ENCODE data around the gene HLA-B. TPM values are rescaled to one million over a fixed set of nuclear protein-coding genes. Genes with fewer than 3 reads are reported as not detected.
"Not testable (repeated sequence)": the region's sequence is repeated elsewhere in the genome, so short reads cannot be mapped to it uniquely, and the experiment has no call there.

HLA-B gene
- total RNA-seq: 1,000 to 10,000 TPM; 2,691 to 2,699 TPM

GRCh38 chr6:31356946-31357466 lies at the start of gene HLA-B:
Gene HLA-B (minus strand): TSS chr6:31357179. CDS start chr6:31357158, 21 bp downstream.
- ChIA-PET POLR2A (interaction anchor here (0.8 kb wide), 2 partner anchors 84 to 159 kb away, joined by 3 read pairs; no protein-coding TSS in a partner anchor), CTCF (interaction anchor here (0.7 kb wide), 1 partner anchor 10 kb away, joined by 4 read pairs; no protein-coding TSS in a partner anchor)

DNA sequence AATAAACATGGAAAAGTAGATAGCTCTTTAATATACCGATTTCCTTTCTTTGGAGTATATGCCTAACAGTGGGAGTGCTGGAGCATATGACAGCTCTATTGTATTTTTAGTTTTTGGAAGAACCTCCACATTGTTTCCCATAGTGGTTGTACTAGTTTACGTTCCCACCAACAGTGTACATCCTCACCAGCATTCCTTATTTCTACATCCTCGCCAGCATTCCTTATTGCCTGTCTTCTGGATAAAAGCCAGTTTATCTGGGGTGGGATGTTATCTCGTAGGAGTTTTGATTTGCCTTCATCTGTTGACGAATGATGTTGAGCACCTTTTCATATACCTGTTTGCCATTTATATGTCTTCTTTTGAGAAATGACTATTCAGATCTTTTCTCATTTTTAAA lies 49.0 kb upstream of the HLA-B start:
- ChIA-PET POLR2A (no interaction called here), CTCF (interaction anchor here (1.0 kb wide), 1 partner anchor 39 kb away, joined by 5 read pairs; no protein-coding TSS in a partner anchor)

GRCh38 chr6:31404061-31404364 lies 47.0 kb upstream of the HLA-B start:
- CTCF ChIA-PET, POLR2A ChIA-PET: not testable (repeated sequence)

GRCh38 chr6:31403283-31404060 lies 46.5 kb upstream of the HLA-B start, which contains the start of gene MICA:
Gene MICA (plus strand): TSS chr6:31403595. CDS start chr6:31403633, 38 bp downstream.
- POLR2A ChIA-PET: no interaction called here
- CTCF ChIA-PET: interaction anchor here (2.0 kb wide), 1 partner anchor 91 kb away, joined by 6 read pairs; no protein-coding TSS in a partner anchor

DNA sequence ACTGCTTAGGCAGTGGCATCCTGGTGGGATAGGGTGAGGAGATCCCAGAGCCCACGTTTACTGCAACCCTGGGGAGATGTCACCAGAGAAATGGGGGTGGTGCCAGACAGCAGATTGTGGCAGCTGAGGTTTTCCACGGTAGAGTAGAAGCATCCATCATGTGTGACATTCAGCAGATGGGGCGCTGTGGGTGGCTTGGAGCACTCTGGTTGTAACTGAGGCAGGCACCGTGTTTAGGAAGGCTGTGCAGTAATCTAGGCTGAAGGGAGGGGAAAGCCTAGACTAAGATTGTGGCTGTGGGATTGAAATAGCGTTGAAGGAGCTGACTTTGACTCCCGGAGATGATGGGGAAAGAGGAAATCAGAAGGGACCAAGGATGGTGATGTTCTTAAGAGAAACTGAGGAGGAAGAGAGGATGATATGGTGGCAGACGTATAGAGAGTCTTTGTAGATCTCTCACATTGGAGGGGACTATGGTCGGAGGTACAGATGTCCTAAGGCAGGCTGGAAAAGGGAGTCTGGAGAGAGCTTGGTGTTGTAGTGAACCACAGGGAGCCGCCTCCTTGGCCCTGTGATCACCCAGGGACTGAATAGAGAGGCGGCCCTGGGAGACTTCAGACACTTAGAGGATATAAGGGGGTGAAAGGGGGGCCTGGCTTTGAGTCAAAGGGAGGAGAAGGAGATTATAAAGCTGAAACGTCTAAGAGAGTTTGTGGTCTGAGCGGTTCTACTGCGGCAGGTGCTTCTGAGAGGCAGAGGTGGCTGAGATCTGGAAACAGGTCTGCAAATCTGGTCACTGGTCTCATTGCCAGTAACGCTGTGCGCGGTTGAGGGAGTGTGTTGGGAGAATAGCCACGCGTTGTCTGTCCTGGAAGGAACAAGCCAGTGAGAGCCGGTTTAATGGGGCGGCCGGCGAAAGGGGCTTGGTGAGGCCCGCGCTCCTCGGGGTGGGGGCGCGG lies 45.6 kb upstream of the HLA-B start:
- CTCF ChIA-PET: interaction anchor here (0.6 to 2.0 kb wide), 3 partner anchors 92 to 193 kb away, joined by 3 to 6 read pairs (median 3); partner anchors contain the start of gene MICB
- POLR2A ChIA-PET: no interaction called here

DNA sequence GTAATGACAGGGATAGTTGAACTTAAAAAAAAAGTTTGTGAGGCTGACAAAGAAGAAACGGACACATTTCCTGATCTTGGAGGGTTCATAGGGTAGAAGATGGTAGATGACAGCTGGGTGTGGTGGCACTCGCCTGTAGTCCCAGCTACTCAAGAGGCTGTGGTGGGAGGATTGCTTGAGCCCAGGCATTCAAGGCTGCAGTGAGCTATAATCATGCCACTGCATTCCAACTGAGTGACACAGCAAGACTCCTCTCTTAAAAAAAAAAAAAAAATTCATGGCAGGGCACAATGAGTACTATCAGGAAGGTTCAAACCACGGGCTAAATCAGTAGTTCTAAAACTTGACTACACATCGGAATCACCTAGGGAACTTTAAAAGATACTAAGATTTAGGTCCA lies 44.4 kb upstream of the HLA-B start:
- POLR2A ChIA-PET: interaction anchor here (0.7 kb wide), 1 partner anchor 591 kb away, joined by 5 read pairs; no protein-coding TSS in a partner anchor
- CTCF ChIA-PET: interaction anchor here (0.6 to 2.0 kb wide), 6 partner anchors 35 to 405 kb away, joined by 3 to 6 read pairs (median 4); partner anchors contain the start of genes LSM2 and MICB

GRCh38 chr6:31400467-31401289 lies 43.7 kb upstream of the HLA-B start:
- ChIA-PET POLR2A (interaction anchor here (0.7 kb wide), 3 partner anchors 128 to 590 kb away, joined by 4 to 5 read pairs (median 5); no protein-coding TSS in a partner anchor), CTCF (interaction anchor here (0.6 to 1.7 kb wide), 7 partner anchors 16 to 783 kb away, joined by 3 to 8 read pairs (median 4); partner anchors contain the start of gene MRPS18B)

- CTCF ChIA-PET: interaction anchor here (0.6 to 2.8 kb wide), 16 partner anchors 17 to 828 kb away, joined by 3 to 11 read pairs (median 4); partner anchors contain the start of genes ABCF1 and MRPS18B
- POLR2A ChIA-PET: interaction anchor here (0.6 to 0.7 kb wide), 3 partner anchors 127 to 267 kb away, joined by 3 to 5 read pairs (median 4); no protein-coding TSS in a partner anchor
Measured at GRCh38 chr6:31399589-31400466, 42.8 kb upstream of the HLA-B start.

- ChIA-PET POLR2A (no interaction called here), CTCF (interaction anchor here (1.0 to 2.8 kb wide), 7 partner anchors 19 to 268 kb away, joined by 3 to 11 read pairs (median 3); no protein-coding TSS in a partner anchor)
Measured at GRCh38 chr6:31397901-31398525, 41.0 kb upstream of the HLA-B start.

DNA sequence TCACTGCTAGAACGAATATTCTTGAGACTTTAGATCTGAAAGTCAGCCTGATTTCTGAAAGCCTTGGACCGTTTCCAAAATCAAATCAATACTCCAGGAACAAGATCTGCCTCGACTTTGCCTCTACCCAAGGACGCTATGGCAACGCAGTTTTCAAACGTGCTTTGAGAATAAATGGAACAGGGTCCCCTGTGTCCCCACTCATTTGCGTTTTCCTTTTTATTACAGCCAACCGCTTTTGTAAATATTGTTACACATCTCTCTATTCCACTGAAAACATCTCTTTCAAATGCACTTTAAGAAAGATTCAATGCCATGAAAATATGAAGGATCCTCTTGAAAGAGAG lies 40.1 kb upstream of the HLA-B start:
- ChIA-PET POLR2A (interaction anchor here (0.6 kb wide), 1 partner anchor 163 kb away, joined by 3 read pairs; no protein-coding TSS in a partner anchor), CTCF (interaction anchor here (1.0 to 2.8 kb wide), 5 partner anchors 19 to 82 kb away, joined by 3 to 11 read pairs (median 5); no protein-coding TSS in a partner anchor)

DNA sequence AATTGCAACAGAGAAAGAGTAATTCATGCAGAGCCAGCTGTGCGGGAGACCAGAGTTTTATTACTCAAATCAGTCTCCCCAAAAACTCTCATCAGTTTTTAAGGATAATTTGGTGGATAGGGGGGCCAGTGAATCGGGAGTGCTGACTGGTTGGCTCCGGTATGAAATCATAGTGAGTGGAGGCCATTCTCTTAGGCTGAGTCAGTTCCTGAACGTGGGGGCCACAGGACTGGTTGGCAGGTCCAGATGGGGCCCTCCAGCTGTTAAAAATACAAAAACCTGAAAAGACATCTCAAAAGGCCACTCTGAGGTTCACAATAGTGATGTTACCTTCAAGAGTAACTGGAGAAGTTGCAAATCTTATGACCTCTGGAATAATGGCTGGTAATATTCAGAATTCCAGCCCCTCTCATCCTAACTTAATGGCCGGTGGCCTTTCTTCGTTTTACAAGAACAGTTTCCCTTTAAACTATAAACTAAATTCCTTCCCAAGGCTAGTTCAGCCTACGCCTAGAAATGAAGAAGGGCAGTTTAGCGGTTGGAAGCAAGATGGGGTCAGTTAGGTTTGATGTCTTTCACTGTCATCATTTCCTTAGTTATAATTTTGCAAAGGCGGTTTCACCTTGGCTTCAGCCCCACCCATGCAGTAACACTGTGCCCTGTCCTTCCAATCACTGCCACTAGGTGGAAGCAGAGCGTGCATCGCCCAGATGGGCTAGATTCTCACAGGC lies 39.6 kb upstream of the HLA-B start:
- ChIA-PET POLR2A (interaction anchor here (0.6 kb wide), 1 partner anchor 163 kb away, joined by 3 read pairs; no protein-coding TSS in a partner anchor), CTCF (interaction anchor here (0.8 to 1.6 kb wide), 4 partner anchors 43 to 83 kb away, joined by 3 to 5 read pairs (median 5); no protein-coding TSS in a partner anchor)

GRCh38 chr6:31395832-31396231 lies 38.9 kb upstream of the HLA-B start:
- CTCF ChIA-PET: interaction anchor here (0.8 to 1.6 kb wide), 3 partner anchors 44 to 82 kb away, joined by 5 read pairs; no protein-coding TSS in a partner anchor
- POLR2A ChIA-PET: no interaction called here

DNA sequence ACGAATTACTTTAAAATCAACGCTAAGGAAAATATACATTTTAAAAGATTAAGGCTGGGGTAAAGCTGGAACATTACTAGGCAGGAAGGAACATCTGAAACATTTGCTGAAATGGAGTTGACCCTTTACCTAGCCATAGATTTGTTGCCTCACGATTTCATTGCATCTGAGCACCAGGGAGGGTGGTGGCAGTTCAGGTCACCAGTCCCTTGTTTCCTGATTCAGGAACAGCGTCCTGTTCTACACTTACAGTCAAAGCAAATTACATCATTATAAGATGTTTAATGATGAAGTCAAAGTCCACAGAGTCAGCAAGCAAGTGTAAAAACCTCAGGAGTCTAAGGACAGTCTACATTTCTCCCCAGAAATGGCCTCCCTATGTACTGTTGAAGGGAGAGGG lies 37.4 kb upstream of the HLA-B start:
- POLR2A ChIA-PET: no interaction called here
- CTCF ChIA-PET: interaction anchor here (1.0 kb wide), 1 partner anchor 48 kb away, joined by 5 read pairs; no protein-coding TSS in a partner anchor

DNA sequence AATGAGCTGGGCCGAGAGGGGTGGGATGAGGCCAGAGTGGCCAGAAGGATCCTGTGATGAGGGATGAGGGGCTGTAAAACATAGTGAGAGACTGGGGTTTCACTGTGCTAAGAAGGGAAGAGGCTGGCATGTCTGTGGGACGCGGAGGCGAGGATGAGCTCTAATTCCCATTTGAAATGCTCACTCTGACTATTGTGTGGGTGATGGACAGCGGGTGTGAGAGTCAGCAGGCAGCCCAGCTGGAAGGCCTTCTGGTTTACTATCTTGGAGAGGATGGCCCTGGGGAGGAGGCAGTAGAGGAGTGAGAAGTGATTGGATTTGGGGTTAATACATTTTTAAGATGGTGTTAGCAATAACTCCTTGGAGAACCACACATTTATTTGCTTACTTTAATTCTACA lies 37.0 kb upstream of the HLA-B start:
- POLR2A ChIA-PET: no interaction called here
- CTCF ChIA-PET: no interaction called here

- CTCF ChIA-PET: interaction anchor here (0.6 to 0.9 kb wide), 2 partner anchors 93 to 151 kb away, joined by 4 read pairs; no protein-coding TSS in a partner anchor
- POLR2A ChIA-PET: not testable (repeated sequence)
Measured at GRCh38 chr6:31389802-31390132, 32.8 kb upstream of the HLA-B start.
